GM12864 (cell line): ENCODE data around the gene WHAMM.

Experiments
- DNase-seq: peaks from one replicate; pipeline ENCODE4 v3.0.0-alpha.2; 2011; ENCODE audit warnings: low read depth
- H3K4me3 ChIP-seq: 2 replicates; pipeline ENCODE4 v1.5.1; 2011; ENCODE audit warnings: mild to moderate bottlenecking, low read depth, low read length, control low read depth
- TF ChIP-seq, protein P1 (sequence below): IDR thresholded peaks from 2 replicates; pipeline ENCODE4 v1.5.1; 2011; ENCODE audit warnings: low read depth, mild to moderate bottlenecking, moderate library complexity, low read length, control low read depth, inconsistent platforms; ENCODE audit errors: missing control alignments

The WHAMM gene

DNA sequence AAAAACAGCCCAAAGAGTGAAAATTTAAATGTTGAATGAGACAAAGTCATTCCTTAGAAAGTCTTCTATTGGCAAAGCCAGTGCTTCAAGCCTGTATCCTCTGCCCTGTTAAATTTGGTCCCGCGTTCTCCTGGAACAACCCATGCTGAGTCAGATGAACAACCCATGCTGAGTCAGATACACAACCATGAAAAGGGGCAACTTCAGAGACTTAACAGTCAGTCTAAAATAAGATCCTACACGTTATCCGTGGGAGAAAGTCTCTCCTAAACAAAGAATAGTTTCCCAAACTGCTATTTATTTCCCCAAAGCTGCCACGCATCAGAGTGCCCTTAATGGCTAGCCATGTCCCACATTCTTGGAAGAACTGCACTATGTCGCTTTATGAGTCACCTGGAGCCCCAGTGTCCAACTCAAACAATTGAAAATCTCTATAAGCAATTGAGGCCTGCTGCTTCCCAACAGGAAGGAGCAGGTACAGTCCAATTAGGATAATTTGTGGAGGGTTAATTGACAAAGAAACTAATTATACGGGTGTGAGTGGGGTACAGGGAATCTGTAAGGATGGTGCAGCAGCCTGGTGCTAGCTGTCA, 66.1 kb downstream of the WHAMM start:
- no peak for DNase-seq
- TF ChIP-seq, protein P1, sequence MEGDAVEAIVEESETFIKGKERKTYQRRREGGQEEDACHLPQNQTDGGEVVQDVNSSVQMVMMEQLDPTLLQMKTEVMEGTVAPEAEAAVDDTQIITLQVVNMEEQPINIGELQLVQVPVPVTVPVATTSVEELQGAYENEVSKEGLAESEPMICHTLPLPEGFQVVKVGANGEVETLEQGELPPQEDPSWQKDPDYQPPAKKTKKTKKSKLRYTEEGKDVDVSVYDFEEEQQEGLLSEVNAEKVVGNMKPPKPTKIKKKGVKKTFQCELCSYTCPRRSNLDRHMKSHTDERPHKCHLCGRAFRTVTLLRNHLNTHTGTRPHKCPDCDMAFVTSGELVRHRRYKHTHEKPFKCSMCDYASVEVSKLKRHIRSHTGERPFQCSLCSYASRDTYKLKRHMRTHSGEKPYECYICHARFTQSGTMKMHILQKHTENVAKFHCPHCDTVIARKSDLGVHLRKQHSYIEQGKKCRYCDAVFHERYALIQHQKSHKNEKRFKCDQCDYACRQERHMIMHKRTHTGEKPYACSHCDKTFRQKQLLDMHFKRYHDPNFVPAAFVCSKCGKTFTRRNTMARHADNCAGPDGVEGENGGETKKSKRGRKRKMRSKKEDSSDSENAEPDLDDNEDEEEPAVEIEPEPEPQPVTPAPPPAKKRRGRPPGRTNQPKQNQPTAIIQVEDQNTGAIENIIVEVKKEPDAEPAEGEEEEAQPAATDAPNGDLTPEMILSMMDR = no peak
- H3K4me3 ChIP-seq = no peak overlapping the region

DNA sequence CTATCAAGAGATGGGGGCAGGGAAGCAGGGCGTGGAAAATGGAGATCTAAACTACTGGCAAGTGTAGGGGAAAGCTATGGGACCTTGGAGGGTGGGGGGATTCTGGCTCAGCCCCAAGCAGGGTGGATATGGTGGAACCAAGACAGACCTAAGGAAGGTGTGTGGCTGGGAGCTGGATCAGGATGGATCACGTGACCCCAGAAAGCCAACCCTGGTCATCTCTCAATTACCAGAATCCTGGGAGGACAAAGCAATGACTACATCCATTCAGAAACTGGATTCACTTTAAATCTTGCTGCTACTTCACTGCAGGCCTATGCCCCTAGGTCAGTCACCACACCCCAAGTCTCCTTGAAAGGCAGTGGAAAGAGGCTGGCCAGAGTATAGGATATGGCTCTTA, 68.4 kb downstream of the WHAMM start:
- TF ChIP-seq, protein P1 = no peak
- DNase-seq = no peak
- H3K4me3 ChIP-seq = no peak overlapping the region

GRCh38 chr15:82878325-82878724, 68.9 kb downstream of the WHAMM start:
- TF ChIP-seq, protein P1 = no peak
- no peak for DNase-seq
- no peak overlapping the region for H3K4me3 ChIP-seq

DNA sequence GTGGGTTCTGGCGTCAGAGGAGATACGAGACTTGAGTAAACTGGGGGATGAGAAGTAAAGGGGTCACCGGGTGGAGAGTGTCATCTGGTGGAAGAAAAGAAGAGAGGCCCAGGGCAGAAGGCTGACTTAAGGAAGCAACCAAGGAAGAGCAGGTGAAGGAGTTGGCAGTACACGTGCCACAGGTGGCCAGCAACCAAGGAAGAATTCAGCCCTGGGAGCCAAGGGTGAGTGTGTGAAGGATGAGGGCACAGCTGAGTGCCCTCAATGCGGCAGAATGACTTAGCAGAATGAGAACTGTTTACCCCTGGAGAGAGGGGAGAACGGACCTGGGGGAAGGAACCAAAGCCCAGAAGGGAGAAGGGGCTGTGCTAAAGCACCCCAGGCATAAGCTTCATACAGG, 71.3 kb downstream of the WHAMM start:
- no peak for DNase-seq
- no peak overlapping the region for H3K4me3 ChIP-seq
- TF ChIP-seq, protein P1 = no peak

DNA sequence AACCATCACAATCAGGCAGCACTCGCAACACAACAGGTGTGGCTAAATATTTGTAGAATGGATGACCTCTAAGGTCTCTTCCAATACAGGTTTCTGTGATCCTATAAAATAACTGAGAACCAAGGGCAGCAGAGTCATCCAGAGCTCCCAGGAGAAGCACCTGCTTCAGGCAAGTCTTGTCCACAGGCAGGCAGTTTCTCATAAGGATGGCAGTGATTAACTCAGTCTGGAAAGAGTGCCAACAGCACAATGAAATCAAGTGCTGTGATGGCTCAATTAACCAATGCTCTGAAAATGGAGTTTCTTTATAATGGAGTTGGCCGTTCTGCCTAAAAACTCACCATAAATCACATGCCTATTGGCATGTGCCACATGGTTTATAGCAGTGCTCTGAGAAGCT, 72.3 kb downstream of the WHAMM start:
- H3K4me3 ChIP-seq = no peak overlapping the region
- no peak for DNase-seq
- TF ChIP-seq, protein P1 = no peak

DNA sequence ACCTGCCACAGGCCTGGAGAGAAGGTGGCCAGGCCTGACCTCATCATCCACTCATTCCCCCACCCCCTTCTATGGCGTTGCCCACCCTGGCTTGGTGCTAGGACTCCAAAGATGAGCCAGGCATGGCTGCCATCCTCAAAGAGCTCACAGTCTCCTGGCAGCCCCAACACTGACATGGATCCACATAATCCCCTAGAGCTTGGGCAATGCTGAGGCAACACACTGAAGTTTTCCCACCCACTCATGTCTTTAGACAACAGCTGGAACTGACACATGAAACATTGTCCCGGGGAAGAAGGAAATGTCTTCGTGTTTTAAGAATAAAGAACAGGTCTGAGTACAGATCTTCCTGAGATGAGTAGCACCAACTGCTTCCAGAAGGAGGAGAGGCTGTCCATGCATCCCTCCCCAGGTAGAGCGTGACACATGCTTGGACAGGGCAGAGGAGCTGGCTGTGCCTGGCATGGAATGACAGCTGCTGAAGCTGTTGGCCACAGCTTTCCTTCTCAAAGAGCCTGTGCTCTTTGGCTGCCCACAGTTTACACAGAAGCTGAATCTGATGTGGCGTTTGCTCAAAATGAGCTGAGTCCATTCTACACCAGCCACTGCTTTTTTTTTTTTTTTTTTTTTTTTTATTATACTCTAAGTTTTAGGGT, 73.0 kb downstream of the WHAMM start:
- H3K4me3 ChIP-seq = no peak overlapping the region
- no peak for DNase-seq
- TF ChIP-seq, protein P1 = no peak
